HG03060 (cell line): Measurements from ENCODE around the gene ZNF157.

Experiments
- ATAC-seq: cut with Tn5 transposase; IDR thresholded peaks from one replicate; pipeline ENCODE4 v1.9.1; 2021; ENCODE audit warnings: low read depth, moderate number of reproducible peaks; ENCODE audit not compliant: unreplicated experiment

The ZNF157 gene

DNA sequence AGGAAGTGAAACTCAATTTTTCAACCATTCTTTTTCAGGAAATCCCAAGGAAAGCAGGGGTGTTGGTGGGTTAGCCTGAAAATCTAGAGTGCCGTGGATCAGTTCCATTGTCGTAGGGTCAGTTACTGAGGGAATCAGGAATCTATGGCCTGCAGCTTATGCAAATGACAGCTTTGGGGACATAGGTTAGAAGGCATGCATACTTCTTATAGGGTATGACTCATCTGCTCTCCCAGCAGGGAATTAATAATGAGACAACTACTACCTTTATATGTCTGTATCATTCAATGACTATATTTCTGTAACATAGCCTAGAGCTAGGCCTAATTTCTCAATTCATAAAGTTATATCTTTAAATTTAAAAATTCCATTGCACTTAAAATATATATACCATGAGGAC, 76.1 kb downstream of the ZNF157 start:
- ATAC-seq, result no peak

DNA sequence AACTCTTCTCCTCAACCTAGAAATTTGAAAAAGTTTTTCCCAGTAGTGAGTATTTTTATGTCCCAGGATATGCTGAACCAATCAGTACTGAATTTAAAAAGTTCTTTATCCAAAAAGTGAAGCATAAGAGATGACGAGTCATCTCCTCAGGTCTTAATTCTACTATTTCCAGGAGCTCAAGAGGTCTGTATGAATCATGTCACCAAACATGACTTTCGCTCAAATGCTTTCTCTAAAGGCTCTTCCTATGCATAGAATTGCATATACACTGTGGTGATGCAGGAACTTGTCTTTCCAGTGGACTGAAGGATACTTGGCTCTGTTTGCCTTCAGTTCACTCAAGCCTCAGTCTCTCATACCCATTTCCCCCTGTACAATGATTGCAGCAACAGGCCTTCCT, 76.6 kb downstream of the ZNF157 start:
- no peak for ATAC-seq

DNA sequence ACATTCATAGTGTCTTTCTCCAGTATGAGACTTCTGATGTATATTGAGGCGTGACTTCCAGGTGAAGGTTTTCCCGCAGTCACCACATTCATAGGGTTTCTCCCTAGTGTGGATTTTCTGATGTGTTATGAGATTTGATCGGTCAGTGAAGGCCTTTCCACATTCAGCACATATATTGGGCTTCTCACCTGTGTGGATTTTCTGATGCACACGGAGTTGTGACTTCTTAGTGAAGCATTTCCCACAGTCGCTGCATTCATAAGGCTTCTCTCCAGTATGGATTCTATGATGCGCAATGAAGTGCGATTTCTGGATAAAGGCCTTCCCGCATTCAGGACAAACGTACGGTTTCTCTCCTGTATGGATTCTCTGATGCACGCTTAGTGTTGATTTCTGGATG, 77.2 kb downstream of the ZNF157 start:
- no peak for ATAC-seq

DNA sequence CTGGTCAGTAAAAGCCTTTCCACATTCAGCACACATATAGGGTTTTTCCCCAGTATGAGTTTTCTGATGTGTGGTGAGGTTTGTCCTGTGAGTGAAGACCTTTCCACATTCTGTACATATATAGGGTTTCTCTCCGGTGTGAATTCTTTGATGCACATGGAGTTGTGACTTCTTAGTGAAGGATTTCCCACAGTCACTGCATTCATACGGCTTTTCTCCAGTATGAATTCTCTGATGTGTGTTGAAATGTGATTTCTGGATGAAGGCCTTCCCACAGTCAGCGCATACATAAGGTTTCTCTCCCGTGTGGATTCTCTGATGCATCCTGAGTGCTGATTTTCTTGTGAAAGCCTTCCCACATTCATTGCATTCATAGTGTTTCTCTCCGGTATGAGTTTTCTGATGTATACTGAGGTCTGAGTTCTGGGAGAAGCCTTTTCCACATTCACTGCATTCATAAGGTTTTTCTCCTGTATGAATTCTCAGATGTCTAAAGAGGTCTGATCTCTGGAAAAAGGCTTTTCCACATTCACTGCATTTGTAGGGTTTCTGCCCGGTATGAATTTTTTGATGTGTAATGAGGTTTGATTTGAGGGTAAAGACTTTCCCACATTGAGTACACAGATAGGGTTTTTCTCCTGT, 77.9 kb downstream of the ZNF157 start:
- no peak for ATAC-seq

DNA sequence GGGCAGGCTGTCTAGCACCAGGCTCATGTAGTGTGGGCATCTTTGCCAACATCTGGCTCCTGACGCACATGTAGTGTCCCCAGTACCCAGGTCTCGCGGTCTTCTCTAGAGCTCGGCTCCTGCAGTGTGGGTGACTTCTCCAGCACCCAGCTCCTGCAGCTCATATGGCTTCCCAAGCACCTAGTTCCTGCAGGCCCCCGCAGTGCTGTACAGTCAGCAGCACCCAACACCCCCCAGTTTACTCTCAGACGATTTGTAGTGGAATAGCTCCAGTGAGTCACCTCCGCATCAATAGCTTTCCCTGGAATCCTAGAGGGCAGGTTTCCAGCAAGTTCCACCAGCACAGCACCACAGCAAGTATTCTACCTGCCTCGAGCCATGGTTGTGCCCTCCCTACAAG, 81.7 kb downstream of the ZNF157 start:
- no peak for ATAC-seq

DNA sequence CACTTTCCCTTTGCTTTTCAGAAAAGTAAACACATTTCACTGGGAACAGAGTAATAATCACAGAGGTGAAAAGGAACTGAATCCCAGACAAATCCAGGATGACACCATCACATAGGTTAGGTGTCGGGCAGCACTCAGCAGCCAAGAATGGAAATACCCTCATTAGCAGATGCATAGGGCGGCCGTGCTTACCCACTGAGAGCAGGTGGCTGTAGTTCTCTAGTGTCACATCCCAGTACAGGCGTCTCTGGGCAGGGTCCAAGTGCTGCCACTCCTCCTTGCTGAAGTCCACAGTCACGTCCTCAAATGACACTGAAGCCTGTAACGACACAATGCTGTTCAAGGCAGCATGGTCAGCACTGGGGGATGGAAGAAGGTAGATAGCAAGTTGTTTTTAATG, 85.7 kb downstream of the ZNF157 start:
- ATAC-seq, result no peak

DNA sequence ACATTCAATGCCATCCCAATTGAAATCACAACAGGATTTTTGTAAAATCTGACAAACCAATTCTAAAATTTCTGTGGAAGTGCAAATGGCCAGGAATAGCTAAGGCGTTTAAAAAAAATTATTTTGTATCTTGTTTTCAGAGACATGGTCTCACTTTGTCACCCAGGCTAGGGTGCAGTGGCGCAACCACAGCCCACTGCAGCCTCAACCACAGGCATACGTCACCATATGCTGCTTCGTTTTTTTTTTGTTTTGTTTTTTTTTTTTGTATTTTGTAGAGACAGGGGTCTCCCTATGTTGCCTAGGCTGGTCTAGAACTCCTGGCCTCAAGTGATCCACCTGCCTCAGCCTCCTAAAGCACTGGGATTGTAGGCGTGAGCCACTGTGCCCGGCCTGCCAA, 88.2 kb downstream of the ZNF157 start:
- no peak for ATAC-seq

DNA sequence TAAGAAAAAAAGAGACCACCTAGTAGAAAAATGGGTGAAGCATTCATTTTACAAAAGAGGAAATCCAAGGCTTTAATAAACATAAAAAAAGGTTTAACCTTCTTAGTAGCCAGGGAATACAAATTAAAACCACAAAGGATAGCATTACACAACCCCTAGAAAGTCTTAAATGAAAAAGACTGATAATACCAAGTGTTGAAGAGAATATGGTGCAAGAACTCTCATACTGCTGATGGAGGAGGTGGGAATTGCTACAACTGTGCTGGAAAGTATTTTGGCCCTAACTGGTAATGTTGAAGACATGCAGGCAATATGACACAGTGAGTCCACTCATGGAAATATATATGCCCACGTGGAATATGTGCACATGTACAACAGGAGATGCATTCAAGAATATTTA, 90.2 kb downstream of the ZNF157 start:
- no peak for ATAC-seq
